HEK293 (cell line): ENCODE data around the gene SH3BP5.

ENCODE experiments used
- HOXA7 ChIP-seq: sonication (generic); formaldehyde crosslinking; IDR thresholded peaks from 2 replicates; pipeline ENCODE4 v1.8.1; 2022; ENCODE audit warnings: missing genetic modification reagents, borderline replicate concordance
- SCRT2 ChIP-seq: fragments of 450-650 bp; formaldehyde crosslinking; IDR thresholded peaks from 2 replicates; pipeline ENCODE4 v1.5.1; 2016; ENCODE audit warnings: missing biosample characterization, missing genetic modification characterization
- YY1 ChIP-seq: fragments of 450-650 bp; formaldehyde crosslinking; IDR thresholded peaks from 2 replicates; pipeline ENCODE4 v1.5.1; 2018; ENCODE audit warnings: missing biosample characterization, missing genetic modification characterization
- ZBTB1 ChIP-seq: fragments of 450-650 bp; formaldehyde crosslinking; IDR thresholded peaks from 2 replicates; pipeline ENCODE4 v1.5.1; 2016; ENCODE audit warnings: missing biosample characterization, missing genetic modification characterization
- ZBTB17 ChIP-seq: fragments of 450-650 bp; formaldehyde crosslinking; IDR thresholded peaks from 2 replicates; pipeline ENCODE4 v1.5.1; 2016; ENCODE audit warnings: missing biosample characterization, missing genetic modification characterization
- ZNF24 ChIP-seq: fragments of 450-650 bp; formaldehyde crosslinking; IDR thresholded peaks from 2 replicates; pipeline ENCODE4 v1.5.1; 2016; ENCODE audit warnings: missing biosample characterization, missing genetic modification characterization
- ZNF274 ChIP-seq, 2 experiments: fragments of 200-500 bp in 1 of 2; fragments of 450-650 bp in 1 of 2; sonication (Bioruptor generic) in 1 of 2; formaldehyde crosslinking in 1 of 2; IDR thresholded peaks; 2 replicates each; pipeline versions ENCODE4 v1.5.1 to v1.6.1; 2014 to 2016; ENCODE audit warnings: borderline replicate concordance in 1 of 2, inconsistent platforms in 1 of 2, low read length in 1 of 2, missing biosample characterization in 1 of 2, missing genetic modification characterization in 1 of 2
- ZNF426 ChIP-seq: fragments of 450-650 bp; formaldehyde crosslinking; IDR thresholded peaks from 2 replicates; pipeline ENCODE4 v1.5.1; 2017; ENCODE audit warnings: missing biosample characterization, missing genetic modification characterization, mild to moderate bottlenecking, inconsistent platforms, moderate library complexity
- ZNF600 ChIP-seq: fragments of 450-650 bp; formaldehyde crosslinking; IDR thresholded peaks from 2 replicates; pipeline ENCODE4 v1.5.1; 2016; ENCODE audit warnings: missing biosample characterization, missing genetic modification characterization
- ZNF658 ChIP-seq: fragments of 450-650 bp; formaldehyde crosslinking; IDR thresholded peaks from 2 replicates; pipeline ENCODE4; 2016; ENCODE audit warnings: missing biosample characterization, missing genetic modification characterization
- ZNF701 ChIP-seq: fragments of 450-650 bp; formaldehyde crosslinking; IDR thresholded peaks from 2 replicates; pipeline ENCODE4 v1.5.1; 2016; ENCODE audit warnings: missing biosample characterization, missing genetic modification characterization
- ZNF76 ChIP-seq: fragments of 450-650 bp; formaldehyde crosslinking; IDR thresholded peaks from 2 replicates; pipeline ENCODE4; 2016; ENCODE audit warnings: low read depth, missing biosample characterization, missing genetic modification characterization, borderline replicate concordance
- TF ChIP-seq, protein P1 (sequence below): fragments of 450-650 bp; formaldehyde crosslinking; IDR thresholded peaks from 2 replicates; pipeline ENCODE4 v1.5.1; 2016; ENCODE audit warnings: missing biosample characterization, missing genetic modification characterization
- TF ChIP-seq, protein P2 (sequence below): fragments of 450-650 bp; IDR thresholded peaks from 2 replicates; pipeline ENCODE4 v1.5.1; 2018; ENCODE audit warnings: missing biosample characterization, missing genetic modification characterization

DNA sequence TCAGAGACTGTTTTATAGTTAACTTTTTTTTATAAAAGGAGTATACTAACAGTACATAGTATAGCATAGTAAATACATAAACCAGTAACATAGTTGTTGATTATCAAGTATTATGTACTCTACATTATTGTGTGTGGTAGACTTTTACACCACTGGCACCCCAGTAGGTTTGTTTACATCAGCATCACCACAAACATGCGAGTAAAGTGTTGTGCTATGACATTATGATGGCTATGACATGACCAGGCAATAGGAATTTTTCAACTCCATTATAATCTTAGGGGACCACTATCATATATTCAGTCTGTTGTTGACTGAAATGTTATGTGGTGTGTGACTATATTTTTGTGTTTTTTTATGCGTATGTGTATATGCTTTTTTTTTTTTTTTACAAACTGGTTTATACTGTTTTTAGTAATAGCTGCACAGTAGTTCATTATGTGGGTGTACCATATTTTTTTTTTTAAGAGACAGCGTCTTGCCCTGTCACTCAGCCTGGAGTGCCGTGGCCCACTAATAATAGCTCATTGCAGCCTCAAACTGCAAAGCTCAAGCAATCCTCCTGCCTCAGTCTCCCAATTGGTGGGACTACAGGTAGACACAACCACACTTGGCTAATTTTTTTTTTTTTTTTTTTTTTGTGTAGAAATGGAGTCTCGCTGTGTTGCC, 124.4 kb downstream of the SH3BP5 start:
- TF ChIP-seq YY1 (tag by site-specific recombination) (no peak), ZNF600 (tag by site-specific recombination) (no peak), ZNF274 (IDR thresholded peaks at IDR 0.05; ENCODE audit: low read length) (no peak), ZNF274 (tag by site-specific recombination; IDR thresholded peaks at IDR 0.05; ENCODE audit: borderline replicate concordance) (no peak), ZBTB17 (tag by site-specific recombination) (no peak), ZNF701 (tag by site-specific recombination) (no peak), HOXA7 (CRISPR knock-in tag) (no peak), ZNF24 (tag by site-specific recombination) (no peak), ZBTB1 (tag by site-specific recombination) (no peak), ZNF76 (no peak), ZNF426 (tag by site-specific recombination) (no peak), SCRT2 (tag by site-specific recombination) (no peak), ZNF658 (tag by site-specific recombination) (no peak)
- TF ChIP-seq, protein P1, sequence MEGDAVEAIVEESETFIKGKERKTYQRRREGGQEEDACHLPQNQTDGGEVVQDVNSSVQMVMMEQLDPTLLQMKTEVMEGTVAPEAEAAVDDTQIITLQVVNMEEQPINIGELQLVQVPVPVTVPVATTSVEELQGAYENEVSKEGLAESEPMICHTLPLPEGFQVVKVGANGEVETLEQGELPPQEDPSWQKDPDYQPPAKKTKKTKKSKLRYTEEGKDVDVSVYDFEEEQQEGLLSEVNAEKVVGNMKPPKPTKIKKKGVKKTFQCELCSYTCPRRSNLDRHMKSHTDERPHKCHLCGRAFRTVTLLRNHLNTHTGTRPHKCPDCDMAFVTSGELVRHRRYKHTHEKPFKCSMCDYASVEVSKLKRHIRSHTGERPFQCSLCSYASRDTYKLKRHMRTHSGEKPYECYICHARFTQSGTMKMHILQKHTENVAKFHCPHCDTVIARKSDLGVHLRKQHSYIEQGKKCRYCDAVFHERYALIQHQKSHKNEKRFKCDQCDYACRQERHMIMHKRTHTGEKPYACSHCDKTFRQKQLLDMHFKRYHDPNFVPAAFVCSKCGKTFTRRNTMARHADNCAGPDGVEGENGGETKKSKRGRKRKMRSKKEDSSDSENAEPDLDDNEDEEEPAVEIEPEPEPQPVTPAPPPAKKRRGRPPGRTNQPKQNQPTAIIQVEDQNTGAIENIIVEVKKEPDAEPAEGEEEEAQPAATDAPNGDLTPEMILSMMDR (tag by site-specific recombination) = no peak
- TF ChIP-seq, protein P2, sequence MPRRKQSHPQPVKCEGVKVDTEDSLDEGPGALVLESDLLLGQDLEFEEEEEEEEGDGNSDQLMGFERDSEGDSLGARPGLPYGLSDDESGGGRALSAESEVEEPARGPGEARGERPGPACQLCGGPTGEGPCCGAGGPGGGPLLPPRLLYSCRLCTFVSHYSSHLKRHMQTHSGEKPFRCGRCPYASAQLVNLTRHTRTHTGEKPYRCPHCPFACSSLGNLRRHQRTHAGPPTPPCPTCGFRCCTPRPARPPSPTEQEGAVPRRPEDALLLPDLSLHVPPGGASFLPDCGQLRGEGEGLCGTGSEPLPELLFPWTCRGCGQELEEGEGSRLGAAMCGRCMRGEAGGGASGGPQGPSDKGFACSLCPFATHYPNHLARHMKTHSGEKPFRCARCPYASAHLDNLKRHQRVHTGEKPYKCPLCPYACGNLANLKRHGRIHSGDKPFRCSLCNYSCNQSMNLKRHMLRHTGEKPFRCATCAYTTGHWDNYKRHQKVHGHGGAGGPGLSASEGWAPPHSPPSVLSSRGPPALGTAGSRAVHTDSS = no peak
